Smooth muscle cell (in vitro differentiated cells): ENCODE results near the gene MYG1. TPM values are rescaled to one million over a fixed set of nuclear protein-coding genes. Genes with fewer than 3 reads are reported as not detected.

ENCODE experiments used
- DNase-seq: peaks from one replicate; lab custom pipeline; 2025; ENCODE audit not compliant: unreplicated experiment; lab: John Stamatoyannopoulos, UW
- H2AFZ ChIP-seq: fragments of 200-600 bp; sonication (generic); 2 replicates; pipeline ENCODE4 v1.6.0; 2016; ENCODE audit warnings: antibody characterized with exemption, low read depth, mild to moderate bottlenecking
- H3F3A ChIP-seq: fragments of 200-600 bp; sonication (generic); 2 replicates; pipeline ENCODE4 v1.6.0; 2017; ENCODE audit warnings: antibody characterized with exemption, low read depth
- H3K27ac ChIP-seq: fragments of 200-600 bp; sonication (generic); 2 replicates; pipeline ENCODE4 v1.5.1; 2016; ENCODE audit warnings: low read depth, mild to moderate bottlenecking
- H3K27me3 ChIP-seq: fragments of 200-600 bp; sonication (generic); 2 replicates; pipeline ENCODE4 v1.6.1; 2016; ENCODE audit warnings: low read depth, mild to moderate bottlenecking
- H3K36me3 ChIP-seq: fragments of 200-600 bp; sonication (generic); 2 replicates; pipeline ENCODE4 v1.5.1; 2016; ENCODE audit warnings: low read depth
- H3K4me1 ChIP-seq: fragments of 200-600 bp; sonication (generic); 2 replicates; pipeline ENCODE4 v1.5.1; 2016; ENCODE audit warnings: low read depth
- H3K4me2 ChIP-seq: fragments of 200-600 bp; sonication (generic); 2 replicates; pipeline ENCODE4 v1.6.0; 2016; ENCODE audit warnings: mild to moderate bottlenecking
- H3K4me3 ChIP-seq: fragments of 200-600 bp; sonication (generic); 2 replicates; pipeline ENCODE4 v1.5.1; 2016; ENCODE audit warnings: mild to moderate bottlenecking
- H3K79me2 ChIP-seq: fragments of 200-600 bp; sonication (generic); 2 replicates; pipeline ENCODE4 v1.6.0; 2016; ENCODE audit warnings: low read depth, mild to moderate bottlenecking
- H3K9ac ChIP-seq: fragments of 200-600 bp; sonication (generic); 2 replicates; pipeline ENCODE4 v1.6.0; 2016; ENCODE audit warnings: low read depth
- H3K9me3 ChIP-seq: fragments of 200-600 bp; sonication (generic); replicated peaks from 2 replicates; pipeline ENCODE4 v1.5.1; 2016; ENCODE audit warnings: low read depth
- H4K20me1 ChIP-seq: fragments of 200-600 bp; sonication (generic); 2 replicates; pipeline ENCODE4 v1.6.0; 2016; ENCODE audit warnings: low read depth
- CTCF ChIP-seq: fragments of 200-600 bp; sonication (generic); IDR thresholded peaks from 2 replicates; pipeline ENCODE4 v1.5.1; 2017; ENCODE audit warnings: borderline replicate concordance, mild to moderate bottlenecking, antibody characterized with exemption; ENCODE audit not compliant: insufficient read depth, poor library complexity, severe bottlenecking
- WGBS: methylation state at CpG from one replicate; pipeline ENCODE4 v1.1.7; 2016; ENCODE audit warnings: low lambda C conversion rate; 5-methylcytosine and 5-hydroxymethylcytosine counted together
- polyA plus RNA-seq: library from polyadenylated mRNA; unstranded; fragments of >200 nt; fragmentation: Nextera tagmentation; extraction: Ambion mirVana; gene quantifications from 2 replicates; pipeline ENCODE4 v1.2.1, GENCODE V29; 2016
- total RNA-seq: library from RNA; depleted of rRNA; stranded (reverse); fragments of >200 nt; gene quantifications from 2 replicates; pipeline ENCODE4 v1.2.3, GENCODE V29; 2014

Gene MYG1
- total and polyA plus RNA-seq, 2 experiments from 2014 or later: 30.8 to 56.9 TPM

DNA sequence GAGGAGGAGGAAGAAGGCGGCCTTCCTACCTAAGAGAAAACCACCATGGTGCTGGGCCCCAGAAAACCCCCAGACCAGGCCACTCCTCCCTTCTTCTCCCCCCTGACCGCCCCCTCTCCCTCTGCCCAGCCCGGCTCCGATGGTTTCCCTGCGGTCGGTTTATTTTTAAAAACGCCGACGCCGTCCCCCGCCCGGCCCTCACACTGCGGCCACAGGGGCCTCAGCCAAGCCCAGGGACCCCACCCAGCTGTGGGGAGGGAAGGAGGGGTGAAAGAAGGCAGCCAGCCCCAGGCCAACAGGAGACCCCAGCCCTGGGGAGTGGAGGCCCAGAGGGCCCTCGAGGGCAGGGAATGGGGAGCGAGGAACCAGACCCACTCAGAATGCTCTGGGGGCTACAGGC, 33.2 kb downstream of the MYG1 start:
- Histone ChIP-seq H2AFZ (no peak overlapping the region), H3K79me2 (no peaks in the 10 kb centered on the region), H3F3A (no peaks in the 10 kb centered on the region), H3K36me3 (no peaks in the 10 kb centered on the region), H3K9ac (no peak overlapping the region), H3K27ac (no peak overlapping the region), H3K4me1 (peaks cover 17% of the 10 kb centered on the region), H4K20me1 (no peaks in the 10 kb centered on the region), H3K4me3 (no peak overlapping the region), H3K4me2 (no peak overlapping the region), H3K9me3 (no peaks in the 10 kb centered on the region), H3K27me3 (no peaks in the 10 kb centered on the region)
- no peak for TF ChIP-seq CTCF
- WGBS: 82% methylated on average over 6 of the region's 15 CpGs
- no peak for DNase-seq

GRCh38 chr12:53333289-53333688, 33.8 kb downstream of the MYG1 start:
- no peak overlapping the region for H2AFZ ChIP-seq
- no peaks in the 10 kb centered on the region for H4K20me1 ChIP-seq
- H3K79me2 ChIP-seq: no peaks in the 10 kb centered on the region
- TF ChIP-seq CTCF: no peak
- H3K9me3 ChIP-seq: no peaks in the 10 kb centered on the region
- peaks cover 17% of the 10 kb centered on the region for H3K4me1 ChIP-seq
- H3K4me2 ChIP-seq: no peak overlapping the region
- WGBS: 92% methylated on average over 4 of the region's 4 CpGs
- no peaks in the 10 kb centered on the region for H3F3A ChIP-seq
- no peaks in the 10 kb centered on the region for H3K27me3 ChIP-seq
- H3K4me3 ChIP-seq: no peak overlapping the region
- no peak for DNase-seq
- no peaks in the 10 kb centered on the region for H3K36me3 ChIP-seq
- H3K9ac ChIP-seq: no peak overlapping the region
- no peak overlapping the region for H3K27ac ChIP-seq

DNA sequence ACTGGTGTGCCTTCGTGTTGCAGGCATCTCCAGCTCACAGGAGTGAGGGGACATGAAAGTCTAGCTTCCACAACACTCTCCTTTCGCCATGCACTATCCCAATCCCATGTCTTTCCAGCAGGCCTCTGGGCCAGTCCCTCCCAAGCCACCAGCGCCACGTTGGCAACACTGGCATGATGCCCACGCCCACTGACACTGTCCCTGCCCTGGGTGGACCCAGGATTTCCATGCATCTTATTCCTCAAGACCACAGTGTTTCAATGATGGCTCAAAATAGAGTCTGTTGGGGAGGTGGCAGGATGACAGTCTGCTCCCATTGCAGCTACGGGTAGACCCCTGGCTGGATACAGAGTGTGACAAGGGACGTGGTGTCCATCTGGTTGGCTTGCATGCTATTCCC, 34.4 kb downstream of the MYG1 start:
- H3K79me2 ChIP-seq: no peaks in the 10 kb centered on the region
- no peak for TF ChIP-seq CTCF
- WGBS: 75% methylated on average over 6 of the region's 7 CpGs
- no peaks in the 10 kb centered on the region for H3K9me3 ChIP-seq
- H3K27ac ChIP-seq: no peak overlapping the region
- no peaks in the 10 kb centered on the region for H4K20me1 ChIP-seq
- H3K4me1 ChIP-seq: peaks cover 23% of the 10 kb centered on the region
- no peak overlapping the region for H3K4me2 ChIP-seq
- no peak overlapping the region for H2AFZ ChIP-seq
- no peaks in the 10 kb centered on the region for H3K36me3 ChIP-seq
- H3K4me3 ChIP-seq: no peak overlapping the region
- H3K27me3 ChIP-seq: no peaks in the 10 kb centered on the region
- no peak overlapping the region for H3K9ac ChIP-seq
- DNase-seq: no peak
- H3F3A ChIP-seq: no peaks in the 10 kb centered on the region

DNA sequence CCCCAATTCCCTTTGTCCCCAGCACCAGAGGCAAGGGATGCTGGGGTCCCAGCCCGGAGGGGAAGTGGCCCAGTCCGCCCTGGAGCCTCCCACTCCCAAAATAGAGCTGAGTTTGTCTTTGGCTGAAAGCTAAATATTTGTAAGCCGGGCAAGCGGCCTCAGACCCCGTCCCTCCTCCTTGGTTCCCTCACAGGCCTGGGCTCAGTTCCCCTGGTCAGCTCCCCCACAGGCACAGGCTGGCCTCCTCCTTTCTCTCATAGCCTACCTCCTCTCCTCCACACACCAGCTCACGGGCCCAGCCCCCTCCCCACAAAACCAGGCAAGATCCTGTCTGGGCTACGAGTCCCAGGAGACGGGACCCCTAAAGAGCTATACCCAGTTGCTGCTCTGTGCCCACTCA, 35.3 kb downstream of the MYG1 start:
- peaks cover 27% of the 10 kb centered on the region for H3K4me1 ChIP-seq
- no peaks in the 10 kb centered on the region for H3K27me3 ChIP-seq
- no peaks in the 10 kb centered on the region for H3K9me3 ChIP-seq
- TF ChIP-seq CTCF: no peak
- 81% methylated on average over 8 of the region's 8 CpGs for WGBS
- no peak overlapping the region for H2AFZ ChIP-seq
- no peaks in the 10 kb centered on the region for H4K20me1 ChIP-seq
- no peaks in the 10 kb centered on the region for H3K36me3 ChIP-seq
- no peaks in the 10 kb centered on the region for H3K79me2 ChIP-seq
- H3K4me3 ChIP-seq: no peak overlapping the region
- H3K27ac ChIP-seq: no peak overlapping the region
- H3K9ac ChIP-seq: no peak overlapping the region
- H3K4me2 ChIP-seq: no peak overlapping the region
- no peak for DNase-seq
- H3F3A ChIP-seq: no peaks in the 10 kb centered on the region
